ENCODE measurements around the gene BORCS5.

BORCS5 gene

DNA sequence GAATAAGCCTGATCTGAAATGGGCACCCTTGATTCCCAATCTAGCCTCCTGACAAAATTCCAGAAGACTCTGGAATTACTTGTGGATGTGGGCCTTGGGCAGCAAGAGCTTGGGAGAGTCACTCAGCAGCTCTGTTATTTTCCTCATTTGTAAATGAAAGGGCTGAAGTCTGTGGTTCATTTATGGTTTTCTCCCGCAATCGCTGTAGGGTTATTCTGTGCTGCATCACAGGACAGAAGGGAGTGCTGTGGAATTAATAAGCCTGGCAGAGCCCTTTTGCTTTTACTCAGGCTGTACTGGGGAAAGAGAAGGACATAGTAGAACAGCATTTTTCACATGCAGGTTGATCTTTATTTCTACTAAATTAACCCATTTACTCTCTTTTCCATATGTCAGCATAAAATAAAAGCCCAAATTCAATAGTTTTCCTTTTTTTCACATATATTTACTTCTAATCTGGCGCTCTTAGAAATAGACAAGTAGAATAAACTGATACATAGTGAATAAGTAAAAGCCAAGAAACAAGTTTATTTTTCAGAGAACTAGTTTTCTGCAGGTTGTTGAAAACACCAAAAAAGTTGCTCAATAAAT is 156.6 kb downstream of the BORCS5 start:
- DNase-seq (ENCODE audit: low spot score) = no peak

DNA sequence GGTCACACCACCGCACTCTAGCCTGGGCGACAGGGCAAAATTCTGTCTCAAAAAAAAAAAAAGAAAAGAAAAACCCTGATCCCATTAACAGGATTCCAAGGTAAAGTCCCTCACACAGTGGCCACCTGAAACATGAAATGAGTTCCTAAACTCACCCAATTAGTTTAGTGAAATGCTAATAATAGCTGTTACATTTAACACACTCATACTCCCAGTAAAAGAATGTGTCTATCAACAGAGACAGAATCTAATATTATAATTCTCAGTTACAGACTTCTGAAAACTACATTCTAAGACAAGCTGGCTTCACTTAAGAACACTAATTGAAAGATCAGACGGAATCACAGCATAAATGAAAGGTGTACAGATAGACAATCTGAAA is 161.6 kb downstream of the BORCS5 start:
- DNase-seq (ENCODE audit: low spot score) = no peak

DNA sequence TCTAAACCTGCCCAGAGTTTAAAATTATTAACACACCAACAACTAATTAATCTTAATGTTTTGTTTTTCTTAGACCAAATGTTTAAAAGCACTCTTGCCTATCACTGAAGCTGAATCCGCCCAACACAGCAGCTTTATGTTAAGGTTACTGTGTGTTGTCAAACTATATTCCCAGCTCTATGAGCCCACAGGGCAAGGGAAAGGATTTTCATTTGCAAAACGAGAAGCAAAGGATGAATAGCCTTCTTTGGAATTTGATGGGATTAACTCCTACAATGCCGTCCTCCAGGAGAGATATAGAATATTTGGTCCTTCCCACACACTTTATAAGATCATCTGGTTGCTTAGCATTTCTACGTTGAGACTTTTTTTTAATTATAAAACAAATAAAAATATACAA is 162.0 kb downstream of the BORCS5 start:
- no peak for DNase-seq (ENCODE audit: low spot score)
